Activated T-cell treated with anti-CD3 and anti-CD28 coated beads, Interleukin-2, amount 50 U/mL, for 48 hours (primary cell): ENCODE results near the gene HCN4.

Source experiments
- DNase-seq, 2 experiments: peaks; one replicate each; pipeline ENCODE4 v3.0.0-alpha.2; 2020

The HCN4 gene

GRCh38 chr15:73378089-73378488, 9.3 kb upstream of the HCN4 start:
- no peak for DNase-seq

GRCh38 chr15:73375755-73376305, 7.1 kb upstream of the HCN4 start:
- DNase-seq: no peak

GRCh38 chr15:73375012-73375411, 6.3 kb upstream of the HCN4 start:
- no peak for DNase-seq

GRCh38 chr15:73374604-73375003, 5.8 kb upstream of the HCN4 start:
- DNase-seq: no peak

DNA sequence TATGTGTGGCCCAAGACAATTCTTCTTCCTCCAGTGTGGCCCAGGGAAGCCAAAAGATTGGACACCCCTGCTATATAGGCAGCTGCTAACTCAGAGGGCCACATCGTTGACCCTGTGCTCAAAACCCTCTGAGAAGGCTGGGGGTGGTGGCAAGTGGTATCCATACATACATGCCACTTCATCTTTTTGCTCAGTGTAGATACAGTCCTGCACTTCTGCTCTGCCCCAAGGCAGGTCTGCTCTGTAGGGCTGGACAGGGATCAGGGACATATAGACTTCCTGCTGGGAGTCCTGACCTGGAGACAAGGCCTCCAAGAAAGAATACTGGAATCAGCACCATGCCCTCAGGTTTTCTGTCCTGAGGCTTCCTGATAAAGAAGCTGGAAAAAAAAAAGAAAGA, 4.5 kb upstream of the HCN4 start:
- DNase-seq: no peak

GRCh38 chr15:73371812-73372211, 3.1 kb upstream of the HCN4 start:
- no peak for DNase-seq

DNA sequence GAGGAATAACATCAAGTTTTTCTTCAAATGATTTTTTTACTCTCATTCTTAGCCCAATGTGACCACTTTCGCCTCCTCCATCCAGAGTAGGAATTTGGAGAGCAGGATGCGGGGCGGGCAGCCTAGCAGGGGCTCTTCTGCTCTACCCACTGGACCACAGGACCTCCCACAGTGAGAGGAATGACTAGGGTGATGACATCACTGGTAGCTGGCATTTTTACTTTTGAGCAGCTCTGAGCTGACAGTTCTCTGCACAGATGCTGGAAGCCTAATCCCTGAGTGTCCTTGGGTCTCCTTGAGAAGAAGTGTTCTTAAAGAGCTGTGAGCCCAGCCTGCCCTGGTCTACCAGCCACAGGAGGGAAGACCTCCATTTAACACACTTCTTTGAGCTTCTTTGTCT, 1.4 kb upstream of the HCN4 start:
- DNase-seq: no peak

- DNase-seq: no peak
These were observed 466 bp upstream of the HCN4 start for GRCh38 chr15:73369154-73369694.

- DNase-seq: no peak
These were observed 996 bp downstream of the HCN4 start for GRCh38 chr15:73367624-73368300.

GRCh38 chr15:73366766-73367623, 1.8 kb downstream of the HCN4 start:
- DNase-seq: no peak

DNA sequence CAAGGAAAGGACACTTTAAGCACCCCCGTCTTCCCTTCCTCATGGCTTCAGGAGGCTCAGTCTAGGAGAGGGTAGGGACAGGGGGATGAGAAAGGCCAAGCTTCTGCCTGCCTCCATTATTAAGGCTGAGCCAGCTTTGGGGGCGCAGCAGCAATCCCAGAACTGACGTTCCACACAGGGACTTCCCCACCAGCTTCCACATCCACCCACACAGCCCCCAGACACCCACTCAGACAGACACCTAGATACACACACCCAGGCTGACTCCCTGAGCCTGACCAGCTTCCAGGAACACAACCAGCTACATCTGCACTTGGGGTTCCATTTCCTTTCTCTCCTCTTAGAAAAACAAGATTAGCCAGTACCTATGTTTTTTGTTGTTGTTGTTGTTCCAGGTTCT, 4.7 kb downstream of the HCN4 start:
- no peak for DNase-seq

GRCh38 chr15:73362900-73363299, 5.9 kb downstream of the HCN4 start:
- no peak for DNase-seq

- no peak for DNase-seq
These were observed 7.4 kb downstream of the HCN4 start for GRCh38 chr15:73361337-73361736.

DNA sequence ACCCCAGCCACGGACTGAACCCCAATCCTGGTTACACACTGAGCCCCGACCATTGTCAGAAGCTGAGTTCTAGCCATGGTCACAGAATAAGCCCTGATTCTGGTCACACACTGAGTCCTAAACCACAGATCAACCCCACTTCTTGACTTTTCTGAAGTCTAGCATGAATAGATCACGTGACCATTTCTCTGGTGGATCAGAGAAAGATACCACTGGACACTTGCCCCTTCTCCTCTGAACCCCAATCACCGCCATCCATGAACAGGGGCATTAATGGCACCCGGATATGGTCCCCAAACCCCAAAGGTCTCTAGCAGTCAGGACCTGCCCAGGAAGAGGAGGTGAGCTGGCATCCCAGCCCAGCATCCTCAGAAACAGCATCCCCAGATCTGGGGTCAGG, 9.1 kb downstream of the HCN4 start:
- DNase-seq: no peak

- DNase-seq: no peak
These were observed 10.6 kb downstream of the HCN4 start for GRCh38 chr15:73357999-73358665.

- DNase-seq: no peak
These were observed 13.0 kb downstream of the HCN4 start for GRCh38 chr15:73355612-73356265.

- DNase-seq: no peak
These were observed 14.5 kb downstream of the HCN4 start for GRCh38 chr15:73354241-73354640.

DNA sequence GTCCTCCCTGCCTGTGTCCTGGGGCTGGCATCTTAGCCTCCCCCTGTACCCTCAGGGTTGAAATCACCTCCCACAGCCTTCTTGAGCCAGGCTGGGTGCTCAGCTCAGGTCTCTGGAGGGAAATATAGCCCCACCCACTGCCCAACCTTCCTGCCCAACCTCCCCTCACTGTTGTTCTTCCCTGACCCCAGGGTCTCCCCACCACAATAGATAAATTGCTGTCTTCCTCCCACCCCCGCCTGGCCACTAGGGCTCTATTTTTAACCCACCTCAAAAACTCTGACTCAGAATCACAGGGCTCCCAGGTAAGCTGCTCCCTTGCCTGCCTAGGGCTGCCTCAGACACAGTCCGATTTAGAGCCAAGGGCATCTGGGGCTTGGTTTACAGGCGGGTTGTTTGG, 15.0 kb downstream of the HCN4 start:
- DNase-seq: no peak

GRCh38 chr15:73352082-73352481, 16.7 kb downstream of the HCN4 start:
- DNase-seq: no peak

GRCh38 chr15:73349191-73349590, 19.6 kb downstream of the HCN4 start:
- DNase-seq: no peak

- DNase-seq: peak; percentile 53 to 64
These were observed 21.9 kb downstream of the HCN4 start for GRCh38 chr15:73346735-73347312.

DNA sequence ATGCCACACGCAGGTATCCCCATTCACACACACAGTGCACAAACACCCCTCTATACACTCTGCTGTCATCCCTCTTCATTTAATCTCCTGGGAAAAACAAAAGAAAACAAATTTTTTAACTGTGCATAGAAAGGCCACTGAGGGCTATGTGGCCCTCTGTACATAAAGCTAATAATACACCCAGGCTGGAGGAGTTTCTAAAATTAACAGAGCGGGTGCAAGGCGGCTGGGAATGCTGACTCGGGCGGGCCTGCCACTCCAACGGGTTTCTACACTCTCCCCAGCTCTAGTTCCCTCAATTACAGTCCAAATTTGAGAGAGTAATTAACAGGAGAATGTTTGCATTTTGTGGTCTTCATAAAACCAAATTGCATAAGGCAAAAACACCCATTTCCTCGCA, 23.1 kb downstream of the HCN4 start:
- DNase-seq: no peak
